ENCODE data around the gene ZDHHC12.

Gene ZDHHC12

DNA sequence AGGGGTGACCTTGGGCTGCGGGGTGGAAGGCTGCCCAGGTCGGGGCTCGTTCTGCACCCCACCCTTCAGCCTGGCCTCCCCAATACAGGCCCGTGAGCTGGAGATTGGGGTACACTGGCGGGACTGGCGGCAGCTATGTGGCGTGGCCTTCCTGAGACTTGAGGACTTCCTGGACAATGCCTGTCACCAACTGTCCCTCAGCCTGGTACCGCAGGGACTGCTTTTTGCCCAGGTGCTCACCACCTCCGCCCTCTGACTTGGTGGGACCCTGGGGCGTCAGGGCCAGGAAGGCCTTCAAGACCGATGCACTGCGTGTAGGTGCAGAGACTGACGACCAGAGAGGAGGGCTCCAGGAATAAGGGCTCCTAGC is 10.5 kb downstream of the ZDHHC12 start:
- H3K4me3 ChIP-seq (ENCODE audit: low read depth, low read length), result no peak overlapping the region
- DNase-seq (ENCODE audit: low read depth), result no peak
- TF ChIP-seq, protein P1, sequence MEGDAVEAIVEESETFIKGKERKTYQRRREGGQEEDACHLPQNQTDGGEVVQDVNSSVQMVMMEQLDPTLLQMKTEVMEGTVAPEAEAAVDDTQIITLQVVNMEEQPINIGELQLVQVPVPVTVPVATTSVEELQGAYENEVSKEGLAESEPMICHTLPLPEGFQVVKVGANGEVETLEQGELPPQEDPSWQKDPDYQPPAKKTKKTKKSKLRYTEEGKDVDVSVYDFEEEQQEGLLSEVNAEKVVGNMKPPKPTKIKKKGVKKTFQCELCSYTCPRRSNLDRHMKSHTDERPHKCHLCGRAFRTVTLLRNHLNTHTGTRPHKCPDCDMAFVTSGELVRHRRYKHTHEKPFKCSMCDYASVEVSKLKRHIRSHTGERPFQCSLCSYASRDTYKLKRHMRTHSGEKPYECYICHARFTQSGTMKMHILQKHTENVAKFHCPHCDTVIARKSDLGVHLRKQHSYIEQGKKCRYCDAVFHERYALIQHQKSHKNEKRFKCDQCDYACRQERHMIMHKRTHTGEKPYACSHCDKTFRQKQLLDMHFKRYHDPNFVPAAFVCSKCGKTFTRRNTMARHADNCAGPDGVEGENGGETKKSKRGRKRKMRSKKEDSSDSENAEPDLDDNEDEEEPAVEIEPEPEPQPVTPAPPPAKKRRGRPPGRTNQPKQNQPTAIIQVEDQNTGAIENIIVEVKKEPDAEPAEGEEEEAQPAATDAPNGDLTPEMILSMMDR (IDR thresholded peaks at IDR 0.05; ENCODE audit: insufficient read depth, low read depth, low read length, missing control alignments), result no peak

DNA sequence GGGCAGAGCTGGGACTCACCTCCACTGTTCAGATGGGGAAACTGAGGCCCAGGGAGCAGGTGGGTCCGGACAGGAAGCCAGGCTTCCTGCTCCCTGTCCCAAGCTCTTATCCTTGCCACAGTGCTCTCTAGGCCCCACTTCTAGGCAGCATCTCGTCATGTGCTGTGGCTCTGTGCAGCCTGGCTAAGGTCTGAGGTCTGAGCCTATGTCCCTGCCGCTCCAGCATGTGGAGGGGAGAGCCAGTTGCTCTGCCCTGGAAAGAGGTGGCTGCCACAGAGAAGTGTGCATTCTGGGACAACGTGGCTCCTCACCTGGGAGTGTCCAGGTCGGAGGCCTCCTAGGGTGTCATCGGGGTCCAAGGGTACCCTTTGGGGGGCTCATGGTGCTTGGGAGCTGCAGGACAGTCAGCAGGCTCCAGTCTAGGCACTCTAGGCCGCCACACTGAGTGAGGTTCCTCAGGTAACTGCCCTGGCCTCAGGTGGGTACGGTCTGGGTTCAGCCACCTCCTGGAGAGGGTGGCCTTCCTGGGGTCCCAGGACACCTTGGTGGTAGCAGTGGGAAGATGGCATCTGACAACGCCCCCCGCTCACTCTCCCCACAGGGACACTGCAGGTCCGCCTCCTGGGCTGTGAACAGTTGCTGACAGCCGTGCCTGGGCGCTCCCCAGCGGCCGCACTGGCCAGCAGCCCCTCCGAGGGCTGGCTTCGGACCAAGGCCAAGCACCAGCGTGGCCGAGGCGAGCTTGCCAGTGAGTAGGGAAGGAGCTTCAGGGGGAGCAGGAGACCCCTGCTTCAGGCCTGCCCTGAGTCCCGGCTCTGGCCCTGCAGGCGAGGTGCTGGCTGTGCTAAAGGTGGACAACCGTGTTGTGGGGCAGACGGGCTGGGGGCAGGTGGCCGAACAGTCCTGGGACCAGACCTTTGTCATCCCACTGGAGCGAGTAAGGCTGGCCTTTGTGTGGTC is 11.2 kb downstream of the ZDHHC12 start:
- TF ChIP-seq, protein P1 (IDR thresholded peaks at IDR 0.05; ENCODE audit: insufficient read depth, low read depth, low read length, missing control alignments), result no peak
- H3K4me3 ChIP-seq (ENCODE audit: low read depth, low read length), result no peak overlapping the region
- DNase-seq (ENCODE audit: low read depth), result no peak

DNA sequence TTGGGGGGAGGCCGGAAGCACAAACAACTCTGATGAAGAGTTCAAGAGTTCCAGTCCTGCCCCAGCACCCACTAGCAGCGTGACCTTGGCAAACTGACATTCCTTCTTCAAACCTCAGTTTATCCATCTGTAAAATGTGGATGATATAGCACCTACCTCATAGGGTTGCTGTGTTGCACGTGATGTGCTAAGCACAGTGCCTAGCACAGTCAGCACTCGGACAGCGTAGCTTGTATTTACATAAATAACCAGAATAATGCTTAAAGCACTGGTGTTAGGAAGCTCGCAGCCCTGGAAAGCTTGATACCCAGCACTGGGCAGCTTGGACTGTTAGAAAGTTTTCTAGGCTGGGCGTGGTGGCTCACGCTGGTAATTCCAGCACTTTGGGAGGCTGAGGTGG is 16.5 kb downstream of the ZDHHC12 start:
- TF ChIP-seq, protein P1 (IDR thresholded peaks at IDR 0.05; ENCODE audit: insufficient read depth, low read depth, low read length, missing control alignments), result no peak
- no peak overlapping the region for H3K4me3 ChIP-seq (ENCODE audit: low read depth, low read length)
- DNase-seq (ENCODE audit: low read depth), result no peak

DNA sequence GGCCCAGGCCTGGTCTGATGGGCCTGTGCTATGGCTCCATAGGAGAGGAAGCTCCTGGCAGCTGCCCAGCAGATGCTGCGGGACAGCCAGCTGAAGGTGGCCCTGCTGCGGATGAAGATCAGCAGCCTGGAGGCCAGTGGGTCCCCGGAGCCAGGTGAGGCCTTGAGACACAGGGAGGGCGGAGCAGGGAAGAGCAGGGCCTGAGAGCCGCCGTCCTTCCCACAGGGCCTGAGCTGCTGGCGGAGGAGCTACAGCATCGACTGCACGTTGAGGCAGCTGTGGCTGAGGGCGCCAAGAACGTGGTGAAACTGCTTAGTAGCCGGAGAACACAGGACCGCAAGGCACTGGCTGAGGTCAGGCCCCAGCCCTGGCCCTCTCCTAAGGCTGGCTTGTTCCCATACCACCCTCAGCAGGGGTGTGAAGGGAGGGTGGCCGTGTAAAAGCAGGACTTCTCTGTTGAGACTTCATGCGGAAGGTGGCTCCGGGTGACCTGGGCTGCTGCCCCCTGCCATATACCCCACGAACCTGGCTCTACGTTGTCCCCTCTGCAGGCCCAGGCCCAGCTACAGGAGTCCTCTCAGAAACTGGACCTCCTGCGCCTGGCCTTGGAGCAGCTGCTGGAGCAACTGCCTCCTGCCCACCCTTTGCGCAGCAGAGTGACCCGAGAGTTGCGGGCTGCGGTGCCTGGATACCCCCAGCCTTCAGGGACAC is 17.1 kb downstream of the ZDHHC12 start:
- DNase-seq (ENCODE audit: low read depth), result no peak
- TF ChIP-seq, protein P1 (IDR thresholded peaks at IDR 0.05; ENCODE audit: insufficient read depth, low read depth, low read length, missing control alignments), result no peak
- no peak overlapping the region for H3K4me3 ChIP-seq (ENCODE audit: low read depth, low read length)

DNA sequence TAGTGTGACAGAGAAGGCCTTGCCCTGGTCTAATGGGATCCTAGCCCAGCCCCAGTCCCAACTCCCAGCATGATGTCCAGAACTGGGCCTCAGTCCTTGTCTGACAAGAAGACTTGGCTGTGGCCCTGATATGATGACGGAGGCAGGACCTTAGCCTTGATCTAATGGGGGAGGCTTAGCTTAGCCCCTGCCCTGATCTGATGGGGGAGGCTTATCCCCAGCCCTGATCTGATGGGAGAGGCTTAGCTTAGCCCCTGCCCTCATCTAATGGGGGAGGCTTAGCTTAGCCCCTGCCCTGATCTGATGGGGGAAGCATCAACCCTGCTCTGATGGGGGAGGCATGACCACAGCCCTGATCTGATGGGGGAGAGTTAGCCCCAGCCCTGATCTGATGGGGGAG is 17.9 kb downstream of the ZDHHC12 start:
- no peak overlapping the region for H3K4me3 ChIP-seq (ENCODE audit: low read depth, low read length)
- TF ChIP-seq, protein P1 (IDR thresholded peaks at IDR 0.05; ENCODE audit: insufficient read depth, low read depth, low read length, missing control alignments), result no peak
- DNase-seq (ENCODE audit: low read depth), result no peak

DNA sequence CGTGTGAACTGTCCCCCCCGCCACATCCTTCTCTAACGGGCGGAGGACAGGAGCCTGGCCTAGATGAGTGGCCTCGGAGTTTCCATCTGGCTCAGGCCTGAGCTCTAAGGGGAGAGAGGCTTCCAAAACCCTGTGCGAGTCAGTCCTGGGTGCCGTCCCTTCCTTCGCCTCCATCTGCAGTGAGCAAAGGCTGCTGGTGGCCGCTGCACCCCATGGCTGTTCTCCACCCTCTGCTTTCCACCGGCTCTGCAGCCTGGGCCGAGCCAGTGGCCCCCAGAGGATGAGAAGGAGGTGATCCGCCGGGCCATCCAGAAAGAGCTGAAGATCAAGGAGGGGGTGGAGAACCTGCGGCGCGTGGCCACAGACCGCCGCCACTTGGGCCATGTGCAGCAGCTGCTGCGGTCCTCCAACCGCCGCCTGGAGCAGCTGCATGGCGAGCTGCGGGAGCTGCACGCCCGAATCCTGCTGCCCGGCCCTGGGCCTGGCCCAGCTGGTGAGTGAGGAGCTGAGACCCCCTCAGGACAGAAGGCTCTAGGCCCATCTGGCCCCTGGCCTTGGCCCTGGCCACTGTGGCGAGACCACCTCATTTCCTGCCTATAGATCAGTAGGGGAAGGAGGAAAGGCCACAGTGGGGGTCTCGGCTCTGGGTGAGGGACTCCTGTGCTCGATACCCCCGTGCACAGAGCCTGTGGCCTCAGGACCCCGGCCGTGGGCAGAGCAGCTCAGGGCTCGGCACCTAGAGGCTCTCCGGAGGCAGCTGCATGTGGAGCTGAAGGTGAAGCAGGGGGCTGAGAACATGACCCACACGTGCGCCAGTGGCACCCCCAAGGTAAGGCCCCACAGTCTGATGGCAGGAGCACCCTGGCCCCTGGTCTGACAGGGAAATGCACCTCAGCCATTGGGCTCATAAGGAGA is 18.6 kb downstream of the ZDHHC12 start:
- DNase-seq (ENCODE audit: low read depth), result no peak
- TF ChIP-seq, protein P1 (IDR thresholded peaks at IDR 0.05; ENCODE audit: insufficient read depth, low read depth, low read length, missing control alignments), result no peak
- no peak overlapping the region for H3K4me3 ChIP-seq (ENCODE audit: low read depth, low read length)

Data from GM12865 (cell line).